HCT116 (cell line): ENCODE measurements around the gene LAMC3. TPM values are rescaled to one million over a fixed set of nuclear protein-coding genes. Genes with fewer than 3 reads are reported as not detected.

Source experiments
- ATAC-seq: fragments of 200-7000 bp; cut with Tn5 transposase; 2 replicates; pipeline ENCODE4 v1.9.1; 2020; ENCODE audit warnings: mild to moderate bottlenecking, moderate library complexity
- BruUV-seq: library from RNA; stranded (reverse); fragments of 400-500 nt; replicated peaks from 2 replicates; lab custom pipeline; 2021; lab: Mats Ljungman, UMichigan
- CTCF ChIA-PET: fragments of 300-600 bp; sonication (Branson Sonifier 250); formaldehyde crosslinking; loops from one replicate; lab custom pipeline; 2021; ENCODE audit warnings: antibody characterized with exemption; lab: Charles Lee
- POLR2A ChIA-PET: fragments of 300-600, 350-600 bp; sonication (Branson Sonifier 250); formaldehyde crosslinking; loops from one replicate; lab custom pipeline; 2021; ENCODE audit warnings: antibody characterized with exemption; lab: Charles Lee
- RAD21 ChIA-PET, 2 experiments: fragments of 300-600 bp; sonication (Branson Sonifier 250); formaldehyde crosslinking; loops; one replicate each; lab custom pipeline; 2023; ENCODE audit warnings: low total read pairs in 2 of 2; ENCODE audit not compliant: uncharacterized antibody in 2 of 2, unreplicated experiment in 2 of 2, low non-redundant PET in 1 of 2; lab: Charles Lee
- DNase-seq: peaks from one replicate; pipeline ENCODE4 v3.0.0-alpha.2; 2010; ENCODE audit warnings: low read depth, low spot score
- H2AFZ ChIP-seq: fragments of 200-600 bp; shearing (Covaris generic), sonication (generic); 2 replicates; pipeline ENCODE4 v1.6.1; 2017; ENCODE audit warnings: low read depth, mixed run types, mixed read lengths, antibody characterized with exemption, low read length; ENCODE audit not compliant: poor library complexity, severe bottlenecking
- H3K27ac ChIP-seq: 2 replicates; pipeline ENCODE4 v1.5.1; 2012; ENCODE audit warnings: low read depth, low read length
- H3K27me3 ChIP-seq: fragments of 200-600 bp; sonication (generic); 2 replicates; pipeline ENCODE4 v1.6.1; 2016; ENCODE audit warnings: mixed run types, low read length, mixed read lengths; ENCODE audit not compliant: insufficient read depth
- H3K36me3 ChIP-seq, 2 experiments: fragments of 200-500 bp in 1 of 2; fragments of 200-600 bp in 1 of 2; sonication (Bioruptor generic) in 1 of 2; sonication (generic) in 1 of 2; 2 replicates each; pipeline versions ENCODE4 v1.5.1 to v1.6.1; 2014 to 2016; ENCODE audit warnings: low read length in 2 of 2, inconsistent platforms in 1 of 2, mixed read lengths in 1 of 2, mixed run types in 1 of 2; ENCODE audit not compliant: insufficient read depth in 2 of 2, control insufficient read depth in 1 of 2
- H3K4me1 ChIP-seq, 2 experiments: fragments of 200-600 bp in 1 of 2; sonication (generic) in 1 of 2; 2 replicates each; pipeline versions ENCODE4 v1.5.1 to v1.6.1; 2012 to 2017; ENCODE audit warnings: low read length in 2 of 2, inconsistent platforms in 1 of 2, mild to moderate bottlenecking in 1 of 2, mixed read lengths in 1 of 2, mixed run types in 1 of 2, moderate library complexity in 1 of 2; ENCODE audit not compliant: insufficient read depth in 2 of 2, control insufficient read depth in 1 of 2
- H3K4me2 ChIP-seq: fragments of 200-600 bp; sonication (generic); 2 replicates; pipeline ENCODE4 v1.6.1; 2017; ENCODE audit warnings: mixed run types, low read length, mixed read lengths
- H3K4me3 ChIP-seq, 2 experiments: fragments of 200-600 bp in 1 of 2; sonication (generic) in 1 of 2; replicated peaks in 1 of 2; 2 replicates each; pipeline ENCODE4 v1.5.1; 2011 to 2016; ENCODE audit warnings: low read length in 2 of 2, control low read depth in 1 of 2, low read depth in 1 of 2, mild to moderate bottlenecking in 1 of 2, mixed read lengths in 1 of 2, mixed run types in 1 of 2
- H3K79me2 ChIP-seq: fragments of 200-600 bp; sonication (generic); 2 replicates; pipeline ENCODE4 v1.6.1; 2017; ENCODE audit warnings: mild to moderate bottlenecking, mixed run types, low read length, moderate library complexity, mixed read lengths; ENCODE audit not compliant: insufficient read depth
- H3K9ac ChIP-seq: fragments of 200-600 bp; sonication (generic); 2 replicates; pipeline ENCODE4 v1.6.1; 2016; ENCODE audit warnings: low read length, mixed read lengths
- H3K9me2 ChIP-seq: fragments of 200-600 bp; sonication (generic), shearing (Covaris generic); 2 replicates; pipeline ENCODE4 v1.6.1; 2017; ENCODE audit warnings: mixed run types, mild to moderate bottlenecking, moderate library complexity; ENCODE audit not compliant: insufficient read depth
- H3K9me3 ChIP-seq, 2 experiments: fragments of 200-500 bp in 1 of 2; fragments of 200-600 bp in 1 of 2; sonication (Bioruptor generic) in 1 of 2; sonication (generic) in 1 of 2; 2 replicates each; pipeline ENCODE4 v1.6.1; 2014 to 2017; ENCODE audit warnings: low read length in 2 of 2, mixed read lengths in 2 of 2, inconsistent platforms in 1 of 2, low read depth in 1 of 2, mild to moderate bottlenecking in 1 of 2, mixed run types in 1 of 2, moderate library complexity in 1 of 2; ENCODE audit not compliant: control insufficient read depth in 1 of 2, insufficient read depth in 1 of 2
- H4K20me1 ChIP-seq: fragments of 200-600 bp; sonication (generic), shearing (Covaris generic); 2 replicates; pipeline ENCODE4 v1.6.1; 2017; ENCODE audit warnings: mixed run types, mild to moderate bottlenecking, moderate library complexity; ENCODE audit not compliant: insufficient read depth
- CBX3 ChIP-seq: IDR thresholded peaks from 2 replicates; pipeline ENCODE4 v1.6.1; 2012; ENCODE audit warnings: low read depth
- EGR1 ChIP-seq: IDR thresholded peaks from 2 replicates; pipeline ENCODE4 v1.6.1; 2012; ENCODE audit warnings: low read depth
- EZH2 ChIP-seq: fragments of 200-600 bp; sonication (generic); IDR thresholded peaks from 2 replicates; pipeline ENCODE4 v1.6.1; 2017; ENCODE audit warnings: antibody characterized with exemption, mixed run types
- FOSL1 ChIP-seq: IDR thresholded peaks from 2 replicates; pipeline ENCODE4 v1.6.1; 2012; ENCODE audit warnings: low read depth
- SP1 ChIP-seq: IDR thresholded peaks from 2 replicates; pipeline ENCODE4 v1.6.1; 2012; ENCODE audit warnings: low read depth
- YY1 ChIP-seq: IDR thresholded peaks from 2 replicates; pipeline ENCODE4 v1.6.1; 2011; ENCODE audit warnings: low read length, low read depth, moderate library complexity, mild to moderate bottlenecking; ENCODE audit not compliant: insufficient replicate concordance; ENCODE audit errors: extremely low read depth
- intact Hi-C: fragments of 100-400 bp; cut with micrococcal nuclease; formaldehyde crosslinking; loops from 2 replicates; pipeline ENCODE4 v1.10.0; 2022
- total RNA-seq: library from RNA; stranded (reverse); gene quantifications from one replicate; pipeline ENCODE4 v1.2.1, GENCODE V29; 2021; ENCODE audit not compliant: unreplicated experiment
- TF ChIP-seq, protein P1 (sequence below): IDR thresholded peaks from 2 replicates; pipeline ENCODE4 v1.6.1; 2011; ENCODE audit warnings: mild to moderate bottlenecking, low read length, moderate library complexity; ENCODE audit not compliant: insufficient replicate concordance; ENCODE audit errors: extremely low read depth
- TF ChIP-seq, protein P2 (sequence below): IDR thresholded peaks from 2 replicates; pipeline ENCODE4 v1.6.1; 2012

Gene LAMC3
- total RNA-seq, 1 experiment from 2014 or later, result 7.7 TPM

DNA sequence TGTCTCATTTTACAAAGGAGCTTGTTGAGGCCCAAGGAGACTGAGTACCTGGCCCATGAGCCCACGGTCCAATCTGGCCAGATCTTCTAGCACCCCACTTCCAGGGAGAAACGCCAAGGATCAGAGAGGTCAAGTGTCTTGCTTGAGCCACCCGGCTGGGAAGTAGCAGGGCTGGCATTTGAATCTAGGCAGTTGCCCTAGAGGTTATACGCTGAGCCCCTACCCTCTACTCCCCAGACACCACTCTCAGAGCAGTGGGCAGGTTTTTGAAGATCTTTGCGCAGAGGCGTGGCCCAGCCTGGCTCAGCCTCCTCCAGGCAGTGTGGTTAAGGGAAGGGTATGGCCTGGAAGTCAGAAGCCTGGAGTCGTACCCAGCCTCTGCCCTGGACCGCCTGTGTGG, 110.6 kb downstream of the LAMC3 start:
- ChIA-PET RAD21 (no interaction called here), CTCF (no interaction called here), POLR2A (no interaction called here)
- Histone ChIP-seq H3K4me1 (peaks cover 0 to 2% of the 10 kb centered on the region in 2 experiments; a peak in 1 of 4 replicates), H3K9me3 (no peaks in the 10 kb centered on the region), H3K27me3 (no peaks in the 10 kb centered on the region), H3K9me2 (no peaks in the 10 kb centered on the region), H3K9ac (no peak overlapping the region), H3K36me3 (peaks cover 3 to 5% of the 10 kb centered on the region in 2 experiments; a peak in 2 of 4 replicates), H3K79me2 (peaks cover 2% of the 10 kb centered on the region; the same call in 1 of the 2 replicates), H3K4me2 (no peak overlapping the region), H4K20me1 (no peaks in the 10 kb centered on the region), H3K4me3 (no peak overlapping the region), H2AFZ (no peak overlapping the region), H3K27ac (no peak overlapping the region)
- TF ChIP-seq EGR1 (no peak), EZH2 (no peak), SP1 (no peak), FOSL1 (no peak), YY1 (no peak), CBX3 (no peak)
- TF ChIP-seq, protein P1, sequence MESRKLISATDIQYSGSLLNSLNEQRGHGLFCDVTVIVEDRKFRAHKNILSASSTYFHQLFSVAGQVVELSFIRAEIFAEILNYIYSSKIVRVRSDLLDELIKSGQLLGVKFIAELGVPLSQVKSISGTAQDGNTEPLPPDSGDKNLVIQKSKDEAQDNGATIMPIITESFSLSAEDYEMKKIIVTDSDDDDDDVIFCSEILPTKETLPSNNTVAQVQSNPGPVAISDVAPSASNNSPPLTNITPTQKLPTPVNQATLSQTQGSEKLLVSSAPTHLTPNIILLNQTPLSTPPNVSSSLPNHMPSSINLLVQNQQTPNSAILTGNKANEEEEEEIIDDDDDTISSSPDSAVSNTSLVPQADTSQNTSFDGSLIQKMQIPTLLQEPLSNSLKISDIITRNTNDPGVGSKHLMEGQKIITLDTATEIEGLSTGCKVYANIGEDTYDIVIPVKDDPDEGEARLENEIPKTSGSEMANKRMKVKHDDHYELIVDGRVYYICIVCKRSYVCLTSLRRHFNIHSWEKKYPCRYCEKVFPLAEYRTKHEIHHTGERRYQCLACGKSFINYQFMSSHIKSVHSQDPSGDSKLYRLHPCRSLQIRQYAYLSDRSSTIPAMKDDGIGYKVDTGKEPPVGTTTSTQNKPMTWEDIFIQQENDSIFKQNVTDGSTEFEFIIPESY, result no peak
- TF ChIP-seq, protein P2, sequence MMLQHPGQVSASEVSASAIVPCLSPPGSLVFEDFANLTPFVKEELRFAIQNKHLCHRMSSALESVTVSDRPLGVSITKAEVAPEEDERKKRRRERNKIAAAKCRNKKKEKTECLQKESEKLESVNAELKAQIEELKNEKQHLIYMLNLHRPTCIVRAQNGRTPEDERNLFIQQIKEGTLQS, result no peak
- no peak for ATAC-seq
- no TSS peak for BruUV-seq
- no peak for DNase-seq
- intact Hi-C loops, result no loop called here
